B cell (primary cell): ENCODE measurements around the gene METTL25.
A peak's percentile ranks its signal among the peaks of the same experiment; 100 is the strongest.

ENCODE experiments used
- CTCF ChIP-seq: fragments of 200-600 bp; IDR thresholded peaks from one replicate; pipeline ENCODE4 v1.8.0; 2022; ENCODE audit warnings: antibody characterized with exemption, mild to moderate bottlenecking
- EZH2 ChIP-seq: IDR thresholded peaks from 2 replicates; pipeline ENCODE4 v1.6.1; 2012; ENCODE audit warnings: borderline replicate concordance, low read depth, mild to moderate bottlenecking, moderate library complexity, low read length; ENCODE audit not compliant: insufficient read depth, poor library complexity, severe bottlenecking

DNA sequence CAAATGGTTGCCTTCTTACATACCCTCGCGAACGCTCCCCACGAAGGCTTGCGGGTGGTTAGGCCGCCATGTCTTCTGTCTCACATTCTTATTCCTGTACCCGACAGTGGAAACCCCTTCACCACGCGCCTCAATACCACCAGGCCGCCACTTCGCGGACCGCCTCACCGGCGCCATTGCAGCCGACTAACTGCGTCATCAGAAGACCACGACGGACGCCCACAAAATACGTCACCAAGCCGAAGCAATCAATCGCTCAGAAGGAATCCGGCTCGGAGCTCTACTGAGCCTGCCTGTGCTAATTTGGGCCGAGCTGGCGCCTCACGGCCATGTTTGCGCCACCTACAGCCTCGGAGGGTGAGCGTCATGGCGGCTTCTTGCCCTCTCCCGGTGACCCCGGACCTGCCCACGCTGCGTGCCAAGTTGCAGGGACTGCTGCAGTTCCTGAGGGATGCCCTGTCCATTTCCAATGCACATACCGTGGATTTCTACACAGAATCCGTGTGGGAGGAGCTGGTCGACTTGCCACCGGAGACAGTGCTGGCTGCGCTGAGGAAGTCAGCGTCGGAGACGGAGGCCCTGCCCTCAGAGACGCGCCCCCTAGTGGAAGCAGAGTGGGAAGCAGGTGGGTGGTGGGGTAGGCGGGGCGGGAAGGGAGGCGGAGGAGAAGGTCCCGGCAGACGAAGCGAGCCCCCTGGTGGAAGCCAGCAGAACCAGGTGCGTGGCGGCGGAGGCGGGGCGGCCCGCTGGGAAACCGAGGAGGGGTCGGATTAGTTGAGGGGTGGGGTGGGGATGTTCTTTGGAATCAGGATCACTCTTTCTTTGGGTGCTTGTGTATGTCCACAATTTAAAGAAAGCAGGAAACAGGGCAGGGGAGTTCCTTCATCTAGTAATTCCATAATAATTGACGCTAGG is at the start of gene METTL25, which contains the start of gene CCDC59:
- peak; percentile 98 for TF ChIP-seq CTCF
- no peak for TF ChIP-seq EZH2
